ENCODE data around the gene CASP8. TPM values are rescaled to one million over a fixed set of nuclear protein-coding genes. Genes with fewer than 3 reads are reported as not detected.

Gene CASP8
- total and polyA plus RNA-seq, 9 of the 15 experiments (the other 6 are each of a cell fraction or from before 2014, with no cell fraction given): 10.2 to 31.4 (median 19.4) TPM

DNA sequence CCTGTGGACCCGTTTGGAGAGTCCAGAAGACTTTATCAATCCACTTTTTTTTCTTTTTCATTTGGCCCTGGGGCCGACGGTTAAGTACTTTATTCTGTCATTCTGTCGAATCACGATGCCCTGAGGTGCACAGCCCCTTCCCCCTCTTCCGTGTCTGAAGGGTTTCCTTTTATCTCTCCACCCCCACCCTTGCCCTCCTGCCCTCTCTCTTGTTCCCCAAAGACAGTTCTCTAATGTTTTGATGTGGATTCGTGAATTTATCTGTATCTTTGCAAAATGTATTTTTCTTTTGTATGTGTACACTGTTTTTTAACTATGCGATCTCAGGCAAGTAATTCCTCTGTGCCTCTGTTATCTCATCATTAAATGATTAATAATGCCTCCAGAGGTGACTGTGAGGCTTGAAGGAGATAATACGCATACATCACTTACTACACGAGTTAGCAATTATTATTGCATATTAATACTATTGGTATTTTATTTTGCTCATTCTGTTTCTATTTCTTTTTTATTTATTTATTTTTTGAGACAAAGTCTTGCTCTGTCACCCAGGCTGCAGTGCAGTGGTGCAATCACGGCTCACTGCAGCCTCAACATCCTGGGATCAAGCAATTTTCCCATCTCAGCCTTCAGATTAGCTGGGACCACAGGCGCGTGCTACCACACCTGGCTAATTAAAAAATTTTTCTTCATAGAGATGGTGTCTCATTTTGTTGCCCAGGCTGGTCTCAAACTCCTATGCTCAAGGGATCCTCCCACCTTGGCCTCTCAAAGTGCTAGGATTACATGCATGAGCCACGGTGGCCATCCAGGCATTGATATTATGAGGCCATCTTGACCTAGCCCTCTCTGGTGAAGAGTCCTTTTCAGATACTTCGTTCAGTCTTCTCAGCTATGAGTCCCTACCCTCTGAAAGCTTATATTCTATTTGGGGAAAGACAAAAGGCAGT is 1.4 kb upstream of the CASP8 start (continued):
- TF ChIP-seq CXXC5 (CRISPR knock-in tag; IDR thresholded peaks at IDR 0.05) (no peak), POLR3G (IDR thresholded peaks at IDR 0.05; ENCODE audit: extremely low read depth, insufficient read length, insufficient replicate concordance) (no peak), PHB (CRISPR knock-in tag; IDR thresholded peaks at IDR 0.05) (no peak), MECOM (CRISPR knock-in tag; IDR thresholded peaks at IDR 0.05) (no peak), TAF1 (IDR thresholded peaks at IDR 0.05; ENCODE audit: control insufficient read depth, extremely low read depth, insufficient read depth, low read length, severe bottlenecking) (no peak), ZKSCAN1 (IDR thresholded peaks at IDR 0.05; ENCODE audit: low read depth, low read length) (no peak), ZEB2 (IDR thresholded peaks at IDR 0.05) (0 out of 2 replicates have a peak, but pooled peaks have one; percentile 7), DDX20 (tag; IDR thresholded peaks at IDR 0.05; ENCODE audit: low read depth) (no peak), ZNF347 (CRISPR knock-in tag; IDR thresholded peaks at IDR 0.05; ENCODE audit: low read depth) (no peak), PTRF (tag; IDR thresholded peaks at IDR 0.05) (no peak), ZNF551 (CRISPR knock-in tag; IDR thresholded peaks at IDR 0.05) (no peak), GTF3C2 (IDR thresholded peaks at IDR 0.05; ENCODE audit: borderline replicate concordance, extremely low read depth, insufficient read length) (no peak), SREBF2 (CRISPR knock-in tag; IDR thresholded peaks at IDR 0.05) (no peak)
